ENCODE measurements around the gene GULP1.

DNA sequence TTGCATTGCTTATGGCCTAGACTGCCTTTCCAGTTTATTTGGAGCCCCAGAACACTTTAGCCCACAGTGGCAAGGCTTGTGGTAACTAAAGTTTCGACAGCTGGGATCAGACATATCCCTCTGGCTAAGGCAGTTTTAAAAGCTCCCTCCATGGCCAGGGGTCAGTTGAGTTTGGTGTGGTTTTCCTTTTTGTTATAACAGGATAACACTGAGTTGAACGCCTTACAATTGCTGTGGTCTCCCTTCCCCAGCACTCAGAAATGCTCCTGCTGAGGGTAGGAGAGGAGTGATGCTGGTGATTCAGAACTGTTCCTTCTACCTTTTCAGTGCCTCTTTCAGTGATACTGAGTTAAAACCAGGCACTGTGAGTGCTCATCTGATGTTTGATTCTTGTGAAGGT lies 182.6 kb downstream of the GULP1 start:
- no peak for TF ChIP-seq POLR2AphosphoS5 (IDR thresholded peaks at IDR 0.05; ENCODE audit: low read depth, low read length)
- TF ChIP-seq TAF1 (IDR thresholded peaks at IDR 0.05; ENCODE audit: borderline replicate concordance, insufficient read depth, low read length), result no peak
- TF ChIP-seq, protein P1, sequence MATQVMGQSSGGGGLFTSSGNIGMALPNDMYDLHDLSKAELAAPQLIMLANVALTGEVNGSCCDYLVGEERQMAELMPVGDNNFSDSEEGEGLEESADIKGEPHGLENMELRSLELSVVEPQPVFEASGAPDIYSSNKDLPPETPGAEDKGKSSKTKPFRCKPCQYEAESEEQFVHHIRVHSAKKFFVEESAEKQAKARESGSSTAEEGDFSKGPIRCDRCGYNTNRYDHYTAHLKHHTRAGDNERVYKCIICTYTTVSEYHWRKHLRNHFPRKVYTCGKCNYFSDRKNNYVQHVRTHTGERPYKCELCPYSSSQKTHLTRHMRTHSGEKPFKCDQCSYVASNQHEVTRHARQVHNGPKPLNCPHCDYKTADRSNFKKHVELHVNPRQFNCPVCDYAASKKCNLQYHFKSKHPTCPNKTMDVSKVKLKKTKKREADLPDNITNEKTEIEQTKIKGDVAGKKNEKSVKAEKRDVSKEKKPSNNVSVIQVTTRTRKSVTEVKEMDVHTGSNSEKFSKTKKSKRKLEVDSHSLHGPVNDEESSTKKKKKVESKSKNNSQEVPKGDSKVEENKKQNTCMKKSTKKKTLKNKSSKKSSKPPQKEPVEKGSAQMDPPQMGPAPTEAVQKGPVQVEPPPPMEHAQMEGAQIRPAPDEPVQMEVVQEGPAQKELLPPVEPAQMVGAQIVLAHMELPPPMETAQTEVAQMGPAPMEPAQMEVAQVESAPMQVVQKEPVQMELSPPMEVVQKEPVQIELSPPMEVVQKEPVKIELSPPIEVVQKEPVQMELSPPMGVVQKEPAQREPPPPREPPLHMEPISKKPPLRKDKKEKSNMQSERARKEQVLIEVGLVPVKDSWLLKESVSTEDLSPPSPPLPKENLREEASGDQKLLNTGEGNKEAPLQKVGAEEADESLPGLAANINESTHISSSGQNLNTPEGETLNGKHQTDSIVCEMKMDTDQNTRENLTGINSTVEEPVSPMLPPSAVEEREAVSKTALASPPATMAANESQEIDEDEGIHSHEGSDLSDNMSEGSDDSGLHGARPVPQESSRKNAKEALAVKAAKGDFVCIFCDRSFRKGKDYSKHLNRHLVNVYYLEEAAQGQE (IDR thresholded peaks at IDR 0.05; ENCODE audit: insufficient read depth in 1 of 2, low read depth in 2 of 2, low read length in 2 of 2), result no peak
